A549 (cell line): ENCODE data around the gene COPG1.

Experiments
- KDM1A ChIP-seq: fragments of 200-600 bp; sonication (generic); IDR thresholded peaks from 2 replicates; pipeline ENCODE4 v1.6.1; 2016; ENCODE audit warnings: low read depth, mild to moderate bottlenecking
- KDM5A ChIP-seq: fragments of 200-600 bp; sonication (generic); IDR thresholded peaks from 2 replicates; pipeline ENCODE4 v1.6.1; 2016; ENCODE audit warnings: antibody characterized with exemption, mild to moderate bottlenecking

- TF ChIP-seq KDM1A (no peak), KDM5A (no peak)
These were observed 13.9 kb downstream of the COPG1 start for GRCh38 chr3:129263161-129263910.
